ENCODE results near the gene AP2B1. TPM values are rescaled to one million over a fixed set of nuclear protein-coding genes. Genes with fewer than 3 reads are reported as not detected.

The AP2B1 gene
- total RNA-seq, 1 experiment from 2014 or later, result 198 TPM

GRCh38 chr17:35768797-35769196 lies 181.7 kb downstream of the AP2B1 start (continued):
- TF ChIP-seq POLR2AphosphoS5 (IDR thresholded peaks at IDR 0.05; ENCODE audit: low read depth, low read length), result no peak
- no peak for TF ChIP-seq CBX3 (IDR thresholded peaks at IDR 0.05; ENCODE audit: low read depth)
- no peak for TF ChIP-seq YY1 (IDR thresholded peaks at IDR 0.05; ENCODE audit: extremely low read depth, insufficient replicate concordance, low read depth, low read length)

- CTCF ChIA-PET, result interaction anchor here (1.1 to 1.2 kb wide), 2 partner anchors 9 to 15 kb away, joined by 3 read pairs; no protein-coding TSS in a partner anchor
- intact Hi-C loops (cut with micrococcal nuclease), result no loop called here
These were observed 182.9 kb downstream of the AP2B1 start for GRCh38 chr17:35769895-35770486.

More at GRCh38 chr17:35769895-35770486, 182.9 kb downstream of the AP2B1 start:
- DNase-seq (ENCODE audit: low read depth, low spot score), result no peak
- peak in 2 of 3 experiments; percentile 36 to 56; a peak in 3 of 6 replicates for TF ChIP-seq CTCF (IDR thresholded peaks at IDR 0.05 in 2 of 3, conservative IDR thresholded peaks at IDR 0.05 in 1 of 3; ENCODE audit: borderline replicate concordance in 1 of 3, insufficient read depth in 1 of 3, low read depth in 2 of 3, low read length in 2 of 3)
- no peak for TF ChIP-seq CBX3 (IDR thresholded peaks at IDR 0.05; ENCODE audit: low read depth)
- TF ChIP-seq REST (IDR thresholded peaks at IDR 0.05; ENCODE audit: low read depth), result no peak
- TF ChIP-seq POLR2A (IDR thresholded peaks at IDR 0.05; ENCODE audit: borderline replicate concordance, extremely low read depth, insufficient read depth, insufficient read length), result no peak
- no peak for TF ChIP-seq SP1 (IDR thresholded peaks at IDR 0.05; ENCODE audit: low read depth)
- TF ChIP-seq POLR2AphosphoS5 (IDR thresholded peaks at IDR 0.05; ENCODE audit: low read depth, low read length), result no peak
- Histone ChIP-seq H3K9me3 (ENCODE audit: control insufficient read depth in 1 of 2, insufficient read depth in 1 of 2, low read depth in 1 of 2, low read length in 2 of 2) (no peaks in the 10 kb centered on the region), H3K4me2 (ENCODE audit: low read length) (no peak overlapping the region), H3K4me3 (replicated peaks in 1 of 2; ENCODE audit: low read depth in 1 of 2, low read length in 2 of 2) (no peak overlapping the region), H3K4me1 (ENCODE audit: control insufficient read depth in 1 of 2, insufficient read depth in 2 of 2, low read length in 2 of 2) (peaks cover under 1 to 1% of the 10 kb centered on the region in 2 experiments; a peak in 2 of 4 replicates), H3K9ac (ENCODE audit: low read length) (no peak overlapping the region), H3K27me3 (ENCODE audit: insufficient read depth, low read length) (no peaks in the 10 kb centered on the region), H4K20me1 (ENCODE audit: insufficient read depth) (no peaks in the 10 kb centered on the region), H2AFZ (ENCODE audit: low read depth, low read length, poor library complexity, severe bottlenecking) (no peak overlapping the region), H3K79me2 (ENCODE audit: insufficient read depth, low read length) (no peaks in the 10 kb centered on the region), H3K9me2 (ENCODE audit: insufficient read depth) (no peaks in the 10 kb centered on the region), H3K36me3 (ENCODE audit: control insufficient read depth in 1 of 2, insufficient read depth in 2 of 2, low read length in 2 of 2) (no peaks in the 10 kb centered on the region), H3K27ac (ENCODE audit: low read depth, low read length) (no peak overlapping the region)
- RAD21 ChIA-PET (ENCODE audit: low non-redundant PET in 1 of 2, low total read pairs in 2 of 2, uncharacterized antibody in 2 of 2, unreplicated experiment in 2 of 2), result interaction anchor here (0.8 to 1.2 kb wide), 2 partner anchors 19 to 34 kb away, joined by 4 to 5 read pairs; no protein-coding TSS in a partner anchor
- ATAC-seq, result no peak
- no TSS peak for BruUV-seq (replicated peaks)
- POLR2A ChIA-PET, result no interaction called here
